Measurements from ENCODE around the gene GNAT2.

The GNAT2 gene

DNA sequence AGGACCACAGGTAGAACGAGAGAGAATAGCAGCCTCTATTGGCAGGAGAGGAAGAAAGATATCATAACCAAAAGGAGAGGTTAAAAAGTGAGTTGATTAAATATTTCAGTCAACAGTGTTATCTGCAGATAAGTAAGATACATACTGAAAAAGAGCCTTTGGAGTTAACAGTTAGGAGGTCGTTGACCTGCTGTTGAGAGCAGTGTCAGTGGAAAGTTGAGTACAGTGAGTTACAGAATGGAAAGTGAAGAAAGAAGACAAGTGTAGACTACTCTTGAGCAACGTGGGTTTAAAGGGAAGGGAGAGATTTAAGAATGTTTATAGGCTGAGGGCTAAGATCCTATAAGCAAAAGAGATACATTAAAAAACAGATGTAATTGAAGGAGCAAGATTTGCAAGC, 30.2 kb downstream of the GNAT2 start:
- Histone ChIP-seq H3K9ac (ENCODE audit: low read depth, low read length) (no peak overlapping the region), H3K27me3 (ENCODE audit: control insufficient read depth, insufficient read depth, low read length) (no peaks in the 10 kb centered on the region), H3K4me1 (ENCODE audit: control insufficient read depth, insufficient read depth, low read length) (no peaks in the 10 kb centered on the region), H3K4me2 (ENCODE audit: low read length) (no peak overlapping the region), H3K9me3 (replicated peaks; ENCODE audit: low read length) (no peaks in the 10 kb centered on the region), H3K4me3 (ENCODE audit: low read length) (no peak overlapping the region), H3K36me3 (ENCODE audit: insufficient read depth, low read length) (peaks cover 77% of the 10 kb centered on the region)

DNA sequence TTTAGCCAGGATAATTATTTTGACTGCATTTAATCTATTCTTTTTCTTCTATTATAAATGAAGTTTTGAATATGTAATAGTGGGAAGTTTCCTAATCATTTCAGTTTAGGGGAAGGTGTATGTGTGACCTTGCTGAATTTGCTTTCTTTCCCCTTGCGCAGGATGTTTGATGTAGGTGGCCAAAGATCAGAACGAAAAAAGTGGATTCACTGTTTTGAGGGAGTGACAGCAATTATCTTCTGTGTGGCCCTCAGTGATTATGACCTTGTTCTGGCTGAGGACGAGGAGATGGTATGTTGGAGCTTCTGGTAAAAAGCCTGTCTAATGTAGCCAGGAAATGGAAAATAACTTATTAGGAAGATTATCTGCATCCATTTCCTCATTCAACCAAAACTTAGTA, 33.4 kb downstream of the GNAT2 start:
- Histone ChIP-seq H3K4me2 (ENCODE audit: low read length) (no peak overlapping the region), H3K9me3 (replicated peaks; ENCODE audit: low read length) (no peaks in the 10 kb centered on the region), H3K36me3 (ENCODE audit: insufficient read depth, low read length) (peaks cover 59% of the 10 kb centered on the region), H3K4me1 (ENCODE audit: control insufficient read depth, insufficient read depth, low read length) (no peaks in the 10 kb centered on the region), H3K9ac (ENCODE audit: low read depth, low read length) (no peak overlapping the region), H3K27me3 (ENCODE audit: control insufficient read depth, insufficient read depth, low read length) (no peaks in the 10 kb centered on the region), H3K4me3 (ENCODE audit: low read length) (no peak overlapping the region)

DNA sequence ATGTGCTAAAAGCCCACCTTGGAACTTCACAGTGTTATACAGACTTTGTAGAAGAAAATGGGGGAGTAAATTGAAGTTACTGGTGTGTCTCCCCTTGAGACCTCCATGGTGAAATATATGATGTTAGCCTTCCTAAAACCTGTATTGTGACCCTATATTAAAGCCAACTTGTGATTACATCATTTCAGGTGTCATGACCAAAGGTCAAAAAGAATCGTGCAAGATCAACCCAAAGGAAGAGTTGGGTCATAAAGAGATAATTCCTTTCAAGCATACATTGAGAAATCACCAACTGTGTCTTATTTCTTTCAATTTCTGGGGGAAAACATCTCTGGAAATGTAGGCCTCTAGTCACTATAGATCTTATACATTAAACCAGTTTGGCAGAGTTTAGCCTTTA, 34.6 kb downstream of the GNAT2 start:
- peaks cover 62% of the 10 kb centered on the region for H3K36me3 ChIP-seq (ENCODE audit: insufficient read depth, low read length)
- no peaks in the 10 kb centered on the region for H3K9me3 ChIP-seq (replicated peaks; ENCODE audit: low read length)
- no peak overlapping the region for H3K4me3 ChIP-seq (ENCODE audit: low read length)
- no peaks in the 10 kb centered on the region for H3K4me1 ChIP-seq (ENCODE audit: control insufficient read depth, insufficient read depth, low read length)
- no peak overlapping the region for H3K9ac ChIP-seq (ENCODE audit: low read depth, low read length)
- H3K4me2 ChIP-seq (ENCODE audit: low read length) = no peak overlapping the region
- no peaks in the 10 kb centered on the region for H3K27me3 ChIP-seq (ENCODE audit: control insufficient read depth, insufficient read depth, low read length)

DNA sequence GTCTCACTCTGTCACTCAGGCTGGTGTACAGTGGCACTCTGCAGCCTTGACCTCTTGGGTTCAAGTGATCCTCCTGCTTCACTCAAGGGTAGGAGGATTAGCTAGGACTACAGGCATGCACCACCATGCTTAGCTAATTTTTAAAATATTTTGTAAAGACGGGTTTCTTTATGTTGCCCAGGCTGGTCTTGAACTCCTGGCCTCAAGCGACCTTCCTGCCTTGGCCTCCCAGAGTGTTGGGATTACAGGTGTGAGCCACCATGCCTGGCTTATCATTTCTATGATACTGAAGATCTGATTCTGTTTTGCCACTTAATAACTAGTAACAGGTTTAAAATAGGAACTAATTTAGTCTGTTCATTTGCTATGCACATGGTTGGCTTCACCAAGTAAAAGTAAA, 37.4 kb downstream of the GNAT2 start:
- Histone ChIP-seq H3K4me1 (ENCODE audit: control insufficient read depth, insufficient read depth, low read length) (peaks cover 11% of the 10 kb centered on the region), H3K36me3 (ENCODE audit: insufficient read depth, low read length) (peaks cover 48% of the 10 kb centered on the region)

DNA sequence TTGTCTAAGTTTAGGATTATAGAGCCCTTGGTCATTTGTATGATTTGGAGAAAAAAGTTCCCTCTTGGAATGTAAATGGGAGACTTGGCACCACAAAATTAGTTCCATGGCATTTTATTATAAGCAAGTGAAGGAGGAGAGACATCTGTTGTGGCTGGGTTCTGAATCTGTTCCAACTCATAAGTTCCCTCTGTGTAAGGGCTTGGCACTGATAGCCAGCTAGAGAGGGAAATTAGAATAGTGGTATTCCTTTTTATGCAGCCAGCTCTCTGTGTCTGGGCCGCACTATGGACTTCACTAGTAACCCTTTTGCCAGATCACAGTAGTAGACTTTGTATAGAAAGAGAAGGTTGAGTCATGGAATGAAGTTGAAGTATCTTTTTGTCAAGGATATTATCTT, 39.9 kb downstream of the GNAT2 start:
- Histone ChIP-seq H3K4me3 (ENCODE audit: low read length) (no peak overlapping the region), H3K9me3 (replicated peaks; ENCODE audit: low read length) (no peaks in the 10 kb centered on the region), H3K36me3 (ENCODE audit: insufficient read depth, low read length) (peaks cover 28% of the 10 kb centered on the region), H3K4me1 (ENCODE audit: control insufficient read depth, insufficient read depth, low read length) (peaks cover 11% of the 10 kb centered on the region), H3K27me3 (ENCODE audit: control insufficient read depth, insufficient read depth, low read length) (no peaks in the 10 kb centered on the region), H3K4me2 (ENCODE audit: low read length) (no peak overlapping the region), H3K9ac (ENCODE audit: low read depth, low read length) (no peak overlapping the region)

More for the DNA sequence above, 37.4 kb downstream of the GNAT2 start:
- Histone ChIP-seq H3K27me3 (ENCODE audit: control insufficient read depth, insufficient read depth, low read length) (no peaks in the 10 kb centered on the region), H3K9me3 (replicated peaks; ENCODE audit: low read length) (no peaks in the 10 kb centered on the region), H3K4me2 (ENCODE audit: low read length) (no peak overlapping the region), H3K4me3 (ENCODE audit: low read length) (no peak overlapping the region), H3K9ac (ENCODE audit: low read depth, low read length) (no peak overlapping the region)

DNA sequence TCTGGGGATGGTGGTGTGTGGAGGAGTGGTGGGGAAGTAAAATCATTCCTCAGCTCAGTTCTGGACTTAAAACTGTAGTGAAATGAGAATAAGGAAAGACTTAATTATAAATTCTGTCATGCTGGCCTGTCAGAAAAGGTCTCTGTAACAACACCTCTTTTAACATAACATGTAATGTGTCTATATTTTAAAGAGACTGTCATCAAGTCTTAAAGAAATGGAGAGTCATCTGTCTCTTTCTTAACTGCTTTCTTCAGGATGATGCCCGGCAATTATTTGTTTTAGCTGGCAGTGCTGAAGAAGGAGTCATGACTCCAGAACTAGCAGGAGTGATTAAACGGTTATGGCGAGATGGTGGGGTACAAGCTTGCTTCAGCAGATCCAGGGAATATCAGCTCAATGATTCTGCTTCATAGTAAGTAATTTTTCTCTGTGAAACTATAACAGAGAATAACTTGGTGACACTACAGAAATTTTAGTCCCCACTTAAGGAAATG, 40.4 kb downstream of the GNAT2 start:
- peaks cover 11% of the 10 kb centered on the region for H3K4me1 ChIP-seq (ENCODE audit: control insufficient read depth, insufficient read depth, low read length)

DNA sequence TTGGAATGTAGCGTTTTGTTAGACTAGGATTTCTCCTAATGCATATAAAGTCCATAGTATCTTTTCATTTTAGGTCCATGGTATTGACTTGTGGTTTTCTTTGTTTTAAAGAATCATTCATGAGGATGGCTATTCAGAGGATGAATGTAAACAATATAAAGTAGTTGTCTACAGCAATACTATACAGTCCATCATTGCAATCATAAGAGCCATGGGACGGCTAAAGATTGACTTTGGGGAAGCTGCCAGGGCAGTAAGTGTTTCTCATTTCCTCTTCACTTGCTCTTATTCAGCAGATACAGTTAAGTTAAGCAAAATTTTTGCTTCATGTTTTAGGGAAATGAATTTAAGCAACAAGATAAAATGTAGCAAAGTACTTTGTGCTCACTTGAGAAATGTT, 45.6 kb downstream of the GNAT2 start:
- peaks cover 5% of the 10 kb centered on the region for H3K36me3 ChIP-seq (ENCODE audit: insufficient read depth, low read length)
- H3K4me3 ChIP-seq (ENCODE audit: low read length) = no peak overlapping the region
- H3K27me3 ChIP-seq (ENCODE audit: control insufficient read depth, insufficient read depth, low read length) = no peaks in the 10 kb centered on the region
- H3K9ac ChIP-seq (ENCODE audit: low read depth, low read length) = no peak overlapping the region
- H3K4me2 ChIP-seq (ENCODE audit: low read length) = no peak overlapping the region
- H3K4me1 ChIP-seq (ENCODE audit: control insufficient read depth, insufficient read depth, low read length) = peaks cover 5% of the 10 kb centered on the region
- H3K9me3 ChIP-seq (replicated peaks; ENCODE audit: low read length) = no peaks in the 10 kb centered on the region

More for the DNA sequence above, 40.4 kb downstream of the GNAT2 start:
- no peak overlapping the region for H3K4me3 ChIP-seq (ENCODE audit: low read length)
- H3K36me3 ChIP-seq (ENCODE audit: insufficient read depth, low read length) = peaks cover 24% of the 10 kb centered on the region
- no peak overlapping the region for H3K9ac ChIP-seq (ENCODE audit: low read depth, low read length)
- peak overlapping the region; percentile 34 for H3K4me2 ChIP-seq (ENCODE audit: low read length)
- H3K27me3 ChIP-seq (ENCODE audit: control insufficient read depth, insufficient read depth, low read length) = no peaks in the 10 kb centered on the region
- no peaks in the 10 kb centered on the region for H3K9me3 ChIP-seq (replicated peaks; ENCODE audit: low read length)

DNA sequence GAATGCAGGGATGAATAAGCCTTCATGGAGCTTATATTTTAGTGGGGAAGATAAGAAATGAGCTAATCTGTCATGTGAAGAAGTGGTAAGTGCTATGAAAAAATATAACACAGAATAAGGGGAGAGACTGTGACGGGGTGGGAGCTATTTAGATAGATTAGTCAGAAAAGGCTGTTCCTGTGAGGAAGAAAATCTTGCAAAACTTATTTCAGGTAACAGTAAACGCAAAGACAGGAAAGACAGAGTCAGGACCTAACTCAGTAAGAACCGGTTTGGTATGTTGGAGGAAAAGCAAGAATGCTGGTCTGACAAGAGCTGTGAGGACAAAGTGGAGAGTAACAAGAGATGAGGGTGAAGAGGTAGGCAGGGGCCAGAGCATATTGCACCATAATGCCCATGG, 49.0 kb downstream of the GNAT2 start:
- no peaks in the 10 kb centered on the region for H3K27me3 ChIP-seq (ENCODE audit: control insufficient read depth, insufficient read depth, low read length)
- no peak overlapping the region for H3K9ac ChIP-seq (ENCODE audit: low read depth, low read length)
- H3K4me2 ChIP-seq (ENCODE audit: low read length) = no peak overlapping the region
- no peaks in the 10 kb centered on the region for H3K9me3 ChIP-seq (replicated peaks; ENCODE audit: low read length)
- H3K4me1 ChIP-seq (ENCODE audit: control insufficient read depth, insufficient read depth, low read length) = no peaks in the 10 kb centered on the region
- peaks cover 5% of the 10 kb centered on the region for H3K36me3 ChIP-seq (ENCODE audit: insufficient read depth, low read length)
- no peak overlapping the region for H3K4me3 ChIP-seq (ENCODE audit: low read length)

DNA sequence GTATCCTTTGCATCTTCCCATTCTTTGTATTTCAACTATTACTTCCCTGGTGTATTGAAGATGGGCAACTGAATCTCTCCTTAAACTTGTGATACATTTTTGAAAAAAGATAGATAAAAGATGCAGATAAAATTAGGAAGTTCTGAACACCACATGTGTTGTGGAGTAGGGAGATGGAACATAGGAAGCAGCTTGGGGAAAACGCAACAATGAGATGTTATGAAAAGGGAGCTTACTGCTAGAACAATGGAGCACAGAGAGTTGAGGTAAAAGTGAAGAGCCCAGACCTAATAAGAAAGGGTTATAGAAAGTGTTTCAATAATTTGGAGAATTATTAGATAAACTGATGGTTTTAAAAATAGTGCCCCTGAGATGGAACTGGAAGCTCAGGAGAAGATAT, 50.1 kb downstream of the GNAT2 start:
- H3K4me3 ChIP-seq (ENCODE audit: low read length) = no peak overlapping the region
- no peak overlapping the region for H3K9ac ChIP-seq (ENCODE audit: low read depth, low read length)

DNA sequence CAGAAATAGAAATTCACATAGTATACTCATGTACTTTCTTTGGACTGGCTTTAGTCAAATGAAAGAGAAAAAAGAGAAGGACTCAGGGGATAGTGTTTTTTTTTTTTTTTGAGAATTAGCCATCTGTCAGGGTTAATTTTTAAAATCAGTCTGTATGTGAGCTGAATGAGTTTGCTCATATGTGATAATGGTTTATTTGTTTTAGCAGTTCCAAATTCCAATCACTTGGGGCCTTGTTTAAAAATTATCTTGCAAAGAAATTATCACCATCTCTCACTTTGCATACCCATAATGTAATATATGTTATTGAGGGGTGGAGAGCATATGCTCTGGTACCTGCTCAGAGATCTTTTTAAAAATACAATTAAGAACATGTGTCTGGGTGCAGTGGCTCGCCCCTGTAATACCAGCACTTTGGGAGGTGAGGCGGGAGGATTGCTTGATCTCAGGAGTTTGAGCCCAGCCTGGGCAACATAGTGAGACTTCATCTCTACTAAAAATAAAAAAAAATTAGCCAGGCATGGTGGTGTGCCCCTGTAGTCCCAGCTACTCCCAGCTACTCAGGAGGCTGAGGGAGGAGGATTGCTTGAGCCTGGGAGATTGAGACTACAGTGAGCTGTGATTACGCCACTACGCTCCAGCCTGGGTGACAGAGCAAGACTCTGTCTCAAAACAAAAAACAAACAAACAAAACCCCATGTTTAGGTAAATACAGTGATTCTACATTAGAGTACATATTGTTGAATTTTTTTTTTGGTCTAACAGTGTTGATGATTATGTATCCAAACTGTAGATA, 51.3 kb downstream of the GNAT2 start:
- Histone ChIP-seq H3K4me3 (ENCODE audit: low read length) (no peak overlapping the region), H3K4me2 (ENCODE audit: low read length) (no peak overlapping the region), H3K36me3 (ENCODE audit: insufficient read depth, low read length) (no peaks in the 10 kb centered on the region), H3K9ac (ENCODE audit: low read depth, low read length) (no peak overlapping the region), H3K4me1 (ENCODE audit: control insufficient read depth, insufficient read depth, low read length) (peaks cover 4% of the 10 kb centered on the region), H3K27me3 (ENCODE audit: control insufficient read depth, insufficient read depth, low read length) (no peaks in the 10 kb centered on the region), H3K9me3 (replicated peaks; ENCODE audit: low read length) (no peaks in the 10 kb centered on the region)

More for the DNA sequence above, 50.1 kb downstream of the GNAT2 start:
- no peaks in the 10 kb centered on the region for H3K9me3 ChIP-seq (replicated peaks; ENCODE audit: low read length)
- no peak overlapping the region for H3K4me2 ChIP-seq (ENCODE audit: low read length)
- H3K27me3 ChIP-seq (ENCODE audit: control insufficient read depth, insufficient read depth, low read length) = no peaks in the 10 kb centered on the region
- H3K36me3 ChIP-seq (ENCODE audit: insufficient read depth, low read length) = peaks cover 3% of the 10 kb centered on the region
- H3K4me1 ChIP-seq (ENCODE audit: control insufficient read depth, insufficient read depth, low read length) = no peaks in the 10 kb centered on the region

DNA sequence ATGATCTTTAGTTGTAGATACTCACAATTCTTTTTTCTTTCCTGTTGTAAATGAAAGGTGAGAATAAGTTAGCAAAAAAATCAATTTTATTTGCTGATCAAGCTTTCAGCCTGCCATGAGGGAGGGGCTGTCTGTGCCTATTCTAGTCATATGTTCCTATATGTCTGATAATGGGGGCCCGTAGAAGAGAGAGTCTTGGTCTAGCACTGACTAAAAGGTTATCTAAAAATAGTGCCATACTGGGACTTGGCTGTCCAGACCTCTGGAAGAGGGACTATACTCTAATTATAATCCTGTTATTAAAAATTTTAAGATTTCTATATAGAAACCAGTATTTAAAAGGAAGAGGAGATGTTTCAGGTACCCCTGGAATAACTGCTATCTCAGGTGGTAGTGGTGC, 52.4 kb downstream of the GNAT2 start:
- Histone ChIP-seq H3K4me3 (ENCODE audit: low read length) (no peak overlapping the region), H3K36me3 (ENCODE audit: insufficient read depth, low read length) (no peaks in the 10 kb centered on the region), H3K4me1 (ENCODE audit: control insufficient read depth, insufficient read depth, low read length) (peaks cover 8% of the 10 kb centered on the region), H3K9me3 (replicated peaks; ENCODE audit: low read length) (no peaks in the 10 kb centered on the region), H3K27me3 (ENCODE audit: control insufficient read depth, insufficient read depth, low read length) (no peaks in the 10 kb centered on the region), H3K4me2 (ENCODE audit: low read length) (no peak overlapping the region), H3K9ac (ENCODE audit: low read depth, low read length) (no peak overlapping the region)

DNA sequence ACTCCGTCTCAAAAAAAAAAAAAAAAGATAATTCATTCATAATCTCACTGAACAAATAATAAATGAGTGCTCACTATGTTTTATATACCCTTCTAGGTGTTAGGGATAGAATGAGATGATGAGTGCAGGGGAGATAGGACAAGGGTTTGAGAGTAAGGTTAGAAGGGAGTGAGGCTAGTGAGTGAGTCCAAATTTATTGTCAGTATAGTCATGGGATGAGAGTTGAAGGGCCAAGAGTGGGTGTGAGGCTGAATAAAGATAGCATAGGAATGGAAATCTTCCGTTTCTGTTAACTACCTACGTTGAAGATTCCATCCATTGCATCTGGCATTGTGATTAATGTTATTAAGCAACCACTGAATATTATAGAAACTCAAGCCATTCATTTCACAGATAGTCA, 54.2 kb downstream of the GNAT2 start:
- Histone ChIP-seq H3K4me3 (ENCODE audit: low read length) (no peak overlapping the region), H3K36me3 (ENCODE audit: insufficient read depth, low read length) (no peaks in the 10 kb centered on the region), H3K9me3 (replicated peaks; ENCODE audit: low read length) (no peaks in the 10 kb centered on the region), H3K27me3 (ENCODE audit: control insufficient read depth, insufficient read depth, low read length) (no peaks in the 10 kb centered on the region), H3K4me2 (ENCODE audit: low read length) (no peak overlapping the region), H3K9ac (ENCODE audit: low read depth, low read length) (no peak overlapping the region), H3K4me1 (ENCODE audit: control insufficient read depth, insufficient read depth, low read length) (peaks cover 8% of the 10 kb centered on the region)

All from skeletal muscle satellite cell (primary cell).